ENCODE results near the gene ITGB2. TPM values are rescaled to one million over a fixed set of nuclear protein-coding genes. Genes with fewer than 3 reads are reported as not detected.

Gene ITGB2
- 0.05 TPM in 1 of 2 replicates, not detected in the other for total RNA-seq (2014; rRNA removed; shearing (Covaris generic))
- 0.08 TPM in 1 of 2 replicates, not detected in the other for polyA plus RNA-seq (2015; cell fraction: cytosol; rRNA removed)
- polyA plus RNA-seq (2015; cell fraction: nucleus; rRNA removed), result not detected in 2 replicates

- in situ Hi-C loops (cut with HindIII; ENCODE audit: low pct_unique_long_range_greater_than_20kb, low sequenced_read_pairs), result no loop called here
These were observed at the start of gene ITGB2 for GRCh38 chr21:44920694-44921604. ITGB2 (minus strand) TSS chr21:44920899; CDS start chr21:44910782, 10,117 bp downstream.

GRCh38 chr21:44969931-44970755 lies 49.4 kb upstream of the ITGB2 start:
- in situ Hi-C loops (cut with HindIII; ENCODE audit: low pct_unique_long_range_greater_than_20kb, low sequenced_read_pairs), result no loop called here
- DNase-seq (ENCODE audit: low read depth, low spot score), result peak; percentile 4

More at GRCh38 chr21:44920694-44921604, at the start of gene ITGB2:
- DNase-seq (ENCODE audit: low read depth, low spot score), result no peak

GRCh38 chr21:44969066-44969670 lies 48.5 kb upstream of the ITGB2 start:
- in situ Hi-C loops (cut with HindIII; ENCODE audit: low pct_unique_long_range_greater_than_20kb, low sequenced_read_pairs), result no loop called here

GRCh38 chr21:44967082-44968047 lies 46.7 kb upstream of the ITGB2 start:
- DNase-seq (ENCODE audit: low read depth, low spot score), result no peak
- in situ Hi-C loops (cut with HindIII; ENCODE audit: low pct_unique_long_range_greater_than_20kb, low sequenced_read_pairs), result no loop called here

More at GRCh38 chr21:44969066-44969670, 48.5 kb upstream of the ITGB2 start:
- DNase-seq (ENCODE audit: low read depth, low spot score), result no peak

GRCh38 chr21:44966135-44967081 lies 45.7 kb upstream of the ITGB2 start:
- in situ Hi-C loops (cut with HindIII; ENCODE audit: low pct_unique_long_range_greater_than_20kb, low sequenced_read_pairs), result no loop called here
- no peak for DNase-seq (ENCODE audit: low read depth, low spot score)

GRCh38 chr21:44965251-44966022 lies 44.7 kb upstream of the ITGB2 start:
- in situ Hi-C loops (cut with HindIII; ENCODE audit: low pct_unique_long_range_greater_than_20kb, low sequenced_read_pairs), result no loop called here
- no peak for DNase-seq (ENCODE audit: low read depth, low spot score)

GRCh38 chr21:44964381-44964780 lies 43.7 kb upstream of the ITGB2 start:
- in situ Hi-C loops (cut with HindIII; ENCODE audit: low pct_unique_long_range_greater_than_20kb, low sequenced_read_pairs), result no loop called here
- no peak for DNase-seq (ENCODE audit: low read depth, low spot score)

- in situ Hi-C loops (cut with HindIII; ENCODE audit: low pct_unique_long_range_greater_than_20kb, low sequenced_read_pairs), result no loop called here
- DNase-seq (ENCODE audit: low read depth, low spot score), result no peak
These were observed 41.8 kb upstream of the ITGB2 start for GRCh38 chr21:44962403-44962966.

GRCh38 chr21:44960141-44961092 lies 39.7 kb upstream of the ITGB2 start:
- in situ Hi-C loops (cut with HindIII; ENCODE audit: low pct_unique_long_range_greater_than_20kb, low sequenced_read_pairs), result no loop called here

GRCh38 chr21:44959376-44960091 lies 38.8 kb upstream of the ITGB2 start:
- in situ Hi-C loops (cut with HindIII; ENCODE audit: low pct_unique_long_range_greater_than_20kb, low sequenced_read_pairs), result no loop called here
- no peak for DNase-seq (ENCODE audit: low read depth, low spot score)

More at GRCh38 chr21:44960141-44961092, 39.7 kb upstream of the ITGB2 start:
- no peak for DNase-seq (ENCODE audit: low read depth, low spot score)

GRCh38 chr21:44958471-44959191 lies 37.9 kb upstream of the ITGB2 start:
- in situ Hi-C loops (cut with HindIII; ENCODE audit: low pct_unique_long_range_greater_than_20kb, low sequenced_read_pairs), result no loop called here
- no peak for DNase-seq (ENCODE audit: low read depth, low spot score)

- no peak for DNase-seq (ENCODE audit: low read depth, low spot score)
- in situ Hi-C loops (cut with HindIII; ENCODE audit: low pct_unique_long_range_greater_than_20kb, low sequenced_read_pairs), result no loop called here
These were observed 37.3 kb upstream of the ITGB2 start for GRCh38 chr21:44957901-44958451.

All from SK-MEL-5 (cell line).